ENCODE results near the gene MIPOL1.
"Not testable (repeated sequence)": the region's sequence is repeated elsewhere in the genome, so short reads cannot be mapped to it uniquely, and the experiment has no call there.

Gene MIPOL1

DNA sequence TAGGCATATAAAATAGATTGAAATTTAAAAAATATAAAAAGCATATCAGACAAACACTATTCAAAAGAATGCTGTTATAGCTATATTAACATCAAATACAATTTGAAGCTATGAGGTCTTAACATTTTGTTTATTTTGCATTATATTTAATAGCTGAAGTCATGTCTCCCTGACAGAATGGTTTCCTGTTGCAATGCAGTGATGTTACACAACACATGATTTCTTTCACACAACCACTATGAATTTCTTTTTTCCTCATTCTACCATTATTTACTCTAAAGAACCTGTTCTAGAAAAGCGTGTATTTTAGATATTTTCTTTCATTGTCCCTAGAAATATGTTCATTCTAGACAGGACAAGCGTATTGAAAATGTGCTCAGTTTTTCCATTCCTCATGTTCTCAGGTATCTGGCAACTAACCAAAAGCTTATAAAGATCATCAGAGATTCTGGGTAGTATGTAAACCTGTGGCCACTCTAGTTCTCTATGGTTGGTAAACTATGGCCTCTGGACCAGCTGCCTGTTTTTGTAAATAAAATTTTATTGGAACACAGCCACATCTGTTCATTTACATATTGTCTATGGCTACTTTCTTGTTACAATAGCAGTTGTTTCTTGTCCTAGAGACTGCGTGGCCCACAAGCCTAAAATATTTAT, 213.5 kb downstream of the MIPOL1 start:
- DNase-seq = no peak

DNA sequence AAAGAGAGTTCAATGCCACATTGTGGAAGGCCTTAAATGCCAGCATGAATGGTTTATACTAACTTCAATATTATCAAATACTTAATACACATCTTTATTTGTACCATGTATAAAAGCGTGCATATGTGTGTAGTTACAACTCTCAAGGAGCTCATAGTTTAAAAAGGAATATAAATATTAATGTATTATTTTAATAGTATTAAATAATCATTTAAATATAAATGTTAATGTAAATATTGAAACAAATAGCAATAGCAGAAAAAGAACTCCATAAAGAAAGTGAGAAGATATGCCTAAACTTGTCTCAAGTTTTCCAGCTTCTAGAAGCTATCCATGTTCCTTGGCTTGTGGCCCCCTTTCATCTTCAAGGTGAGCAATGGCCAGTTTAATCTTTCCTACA, 215.3 kb downstream of the MIPOL1 start:
- DNase-seq = no peak

- DNase-seq = no peak
Measured at GRCh38 chr14:37413504-37414003, 215.8 kb downstream of the MIPOL1 start.

- no peak for DNase-seq
Measured at GRCh38 chr14:37416264-37416663, 218.5 kb downstream of the MIPOL1 start.

- DNase-seq = no peak
Measured at GRCh38 chr14:37417151-37417550, 219.4 kb downstream of the MIPOL1 start.

- no peak for DNase-seq
Measured at GRCh38 chr14:37417833-37418232, 220.1 kb downstream of the MIPOL1 start.

- no peak for DNase-seq
Measured at GRCh38 chr14:37420622-37421021, 222.9 kb downstream of the MIPOL1 start.

DNA sequence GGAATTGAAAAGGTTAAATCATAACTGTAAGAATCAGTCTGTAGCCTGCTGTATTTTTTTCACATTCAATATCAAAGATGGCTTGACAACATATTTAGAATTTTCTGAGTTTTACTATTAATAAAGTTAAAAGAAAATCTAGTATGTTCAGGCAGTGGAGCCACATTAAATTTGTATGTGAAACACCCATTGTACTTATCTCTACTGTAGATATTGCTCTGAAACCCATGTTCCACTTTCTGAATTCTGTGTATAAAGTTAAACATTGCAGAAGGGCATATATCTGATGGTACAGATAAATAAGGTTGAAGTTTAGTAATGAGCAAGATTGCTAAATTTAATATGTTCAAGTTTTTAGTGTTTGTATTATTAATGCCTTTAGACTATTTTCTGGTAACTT, 224.6 kb downstream of the MIPOL1 start:
- DNase-seq = no peak

DNA sequence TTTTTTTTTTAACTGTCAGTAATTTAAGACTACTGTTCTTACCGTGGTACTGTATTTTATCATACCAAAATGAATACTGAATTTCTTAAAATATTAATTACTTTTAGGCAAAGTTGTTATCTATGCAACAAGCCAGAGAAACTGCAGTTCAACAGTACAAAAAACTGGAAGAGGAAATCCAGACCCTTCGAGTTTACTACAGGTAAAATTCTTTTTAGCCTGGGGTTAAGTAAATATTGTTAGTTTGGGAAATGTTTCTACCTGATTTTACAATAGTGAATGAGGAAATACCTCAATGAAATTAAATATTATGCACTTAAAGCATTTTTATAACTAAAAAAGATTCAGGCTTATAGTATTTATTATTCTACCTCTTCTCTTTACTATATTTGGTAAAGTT, 225.0 kb downstream of the MIPOL1 start:
- DNase-seq = no peak

GRCh38 chr14:37428954-37429353, 231.2 kb downstream of the MIPOL1 start:
- DNase-seq = no peak

DNA sequence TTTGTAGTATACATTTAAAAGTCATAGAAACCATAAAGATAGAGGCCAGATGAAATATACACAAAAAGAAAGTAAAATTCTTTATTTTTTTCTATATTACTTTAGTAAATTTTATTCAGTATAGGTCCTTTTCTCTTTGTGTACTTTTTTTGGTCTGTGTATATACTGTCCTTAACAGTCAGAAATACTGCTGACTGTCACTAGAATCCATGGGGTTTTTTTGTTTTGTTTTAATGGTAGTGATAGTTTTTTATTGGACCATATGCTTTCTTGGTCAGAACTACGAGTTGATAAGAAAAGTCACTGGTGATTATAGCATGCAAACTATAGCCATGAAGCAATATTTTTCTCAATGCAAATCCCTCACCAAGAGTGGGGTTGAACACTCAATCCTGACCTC, 231.9 kb downstream of the MIPOL1 start:
- no peak for DNase-seq

GRCh38 chr14:37434867-37435266, 237.1 kb downstream of the MIPOL1 start:
- no peak for DNase-seq

DNA sequence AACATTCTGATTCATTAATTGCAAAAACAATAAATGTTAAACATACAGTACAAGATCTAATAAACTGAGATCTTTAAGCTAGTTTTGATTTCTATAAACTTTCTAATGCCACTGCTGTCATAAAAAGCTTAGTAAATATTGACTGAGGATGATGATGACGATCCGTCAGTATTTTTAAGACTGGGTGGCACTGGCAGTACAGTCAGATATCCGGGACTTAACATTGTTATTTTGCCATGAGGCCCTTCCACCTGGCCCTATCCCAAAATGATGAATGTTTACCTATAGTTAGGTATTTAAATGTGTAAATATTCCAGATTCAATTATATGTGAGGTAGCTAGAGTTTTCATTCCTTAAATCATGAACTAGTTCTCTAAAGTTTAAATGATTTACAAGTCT, 238.8 kb downstream of the MIPOL1 start:
- no peak for DNase-seq

GRCh38 chr14:37437490-37437889, 239.8 kb downstream of the MIPOL1 start:
- peak; percentile 42 to 83 for DNase-seq

- no peak for DNase-seq
Measured at GRCh38 chr14:37438444-37438843, 240.7 kb downstream of the MIPOL1 start.

GRCh38 chr14:37443461-37443860, 245.7 kb downstream of the MIPOL1 start:
- DNase-seq = no peak

DNA sequence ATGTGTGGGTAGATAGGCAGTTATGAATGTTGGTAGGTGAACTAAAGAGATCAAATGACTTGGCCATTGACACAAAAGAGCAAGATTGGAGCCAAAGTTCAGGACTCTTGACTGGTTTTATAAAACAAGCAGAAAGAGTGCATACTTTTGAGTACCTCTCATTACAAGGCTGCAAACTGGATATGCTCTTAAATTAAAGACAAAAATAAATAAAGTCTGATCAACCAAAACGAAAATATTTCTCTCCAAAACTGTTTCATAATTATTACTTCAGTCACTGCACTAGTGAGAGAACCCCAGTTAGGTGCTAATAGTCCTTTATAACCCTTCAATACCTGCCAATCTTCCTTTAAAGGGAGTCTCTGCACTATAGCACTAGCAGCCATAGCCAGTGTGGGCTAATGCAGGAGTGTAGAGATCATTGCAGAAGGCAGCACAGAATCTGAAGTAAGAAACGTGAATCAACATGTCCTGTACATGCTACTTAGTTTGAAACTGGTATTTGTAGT, 250.2 kb downstream of the MIPOL1 start:
- DNase-seq = no peak

DNA sequence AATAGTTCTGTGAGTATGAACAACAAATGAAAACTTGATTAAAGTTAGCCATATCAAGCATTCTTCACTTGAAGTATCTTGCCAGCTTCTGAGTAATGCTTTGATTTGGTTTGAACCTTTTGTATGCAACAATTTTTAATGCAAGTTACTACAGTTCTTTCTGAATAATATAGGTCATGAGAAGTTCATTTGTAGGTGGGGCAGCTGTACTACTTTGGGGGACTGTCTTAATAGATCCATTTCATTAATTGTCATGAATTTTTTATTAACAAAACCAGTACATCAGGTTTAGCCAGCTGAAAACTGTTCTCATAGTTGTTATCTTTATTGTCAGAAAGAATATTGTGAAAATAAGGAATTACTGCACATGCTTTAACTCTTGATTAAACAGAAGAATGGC, 254.6 kb downstream of the MIPOL1 start:
- DNase-seq = peak in 1 of 2 experiments; percentile 51

- DNase-seq = no peak
Measured at GRCh38 chr14:37453985-37454384, 256.2 kb downstream of the MIPOL1 start.

- no peak for DNase-seq
Measured at GRCh38 chr14:37457334-37457733, 259.6 kb downstream of the MIPOL1 start.

GRCh38 chr14:37462426-37462825, 264.7 kb downstream of the MIPOL1 start:
- not testable (repeated sequence) for DNase-seq

- DNase-seq = no peak
Measured at GRCh38 chr14:37464192-37464858, 266.6 kb downstream of the MIPOL1 start.

- DNase-seq = no peak
Measured at GRCh38 chr14:37466003-37466622, 268.4 kb downstream of the MIPOL1 start.

- DNase-seq = no peak
Measured at GRCh38 chr14:37466623-37467088, 268.9 kb downstream of the MIPOL1 start.

Measured in NCI-H524 (cell line).